Lower lobe of right lung (tissue), 2 donors: Measurements from ENCODE around the gene ECI2. TPM values are rescaled to one million over a fixed set of nuclear protein-coding genes. Genes with fewer than 3 reads are reported as not detected.

Source experiments
- ATAC-seq, 2 donors: fragments of 200-7000 bp; cut with Tn5 transposase; one replicate each; pipeline ENCODE4 v1.9.1; 2020 to 2022; ENCODE audit warnings: mild to moderate bottlenecking in 2 of 2, moderate library complexity in 2 of 2
- DNase-seq: peaks from one replicate; pipeline ENCODE4 v3.0.0-alpha.2; 2020
- H3K27ac ChIP-seq: fragments of 200-600 bp; one replicate; pipeline ENCODE4 v1.8.0; 2022
- H3K27me3 ChIP-seq: fragments of 200-600 bp; one replicate; pipeline ENCODE4 v1.8.0; 2022; ENCODE audit warnings: low read depth
- H3K36me3 ChIP-seq: fragments of 200-600 bp; one replicate; pipeline ENCODE4 v1.8.0; 2022; ENCODE audit warnings: mild to moderate bottlenecking
- H3K4me1 ChIP-seq: fragments of 200-600 bp; one replicate; pipeline ENCODE4 v1.8.0; 2022
- H3K4me3 ChIP-seq: fragments of 200-600 bp; one replicate; pipeline ENCODE4 v1.8.0; 2022; ENCODE audit warnings: mild to moderate bottlenecking
- H3K9me3 ChIP-seq: fragments of 200-600 bp; one replicate; pipeline ENCODE4 v1.8.0; 2022
- intact Hi-C: fragments of 100-400 bp; cut with DNase I; formaldehyde crosslinking; loops from one replicate; pipeline ENCODE4 v1.11.0; 2022
- total RNA-seq: library from RNA; stranded (reverse); fragmentation: NEBNext Ultra II Directional; extraction: Animal tissue kit (Norgen Biotek cat#: 25700); gene quantifications from one replicate; pipeline ENCODE4 v1.2.1, GENCODE V29; 2021
- TF ChIP-seq, protein P1 (sequence below): fragments of 200-600 bp; IDR thresholded peaks from one replicate; pipeline ENCODE4 v1.8.0; 2022; ENCODE audit warnings: antibody characterized with exemption, mild to moderate bottlenecking
- donor health status: DM: no; HTN: yes; CAD: no; lungs with severe emphysema.

ECI2 gene
- total RNA-seq, 1 donor from 2014 or later: 40.2 TPM

DNA sequence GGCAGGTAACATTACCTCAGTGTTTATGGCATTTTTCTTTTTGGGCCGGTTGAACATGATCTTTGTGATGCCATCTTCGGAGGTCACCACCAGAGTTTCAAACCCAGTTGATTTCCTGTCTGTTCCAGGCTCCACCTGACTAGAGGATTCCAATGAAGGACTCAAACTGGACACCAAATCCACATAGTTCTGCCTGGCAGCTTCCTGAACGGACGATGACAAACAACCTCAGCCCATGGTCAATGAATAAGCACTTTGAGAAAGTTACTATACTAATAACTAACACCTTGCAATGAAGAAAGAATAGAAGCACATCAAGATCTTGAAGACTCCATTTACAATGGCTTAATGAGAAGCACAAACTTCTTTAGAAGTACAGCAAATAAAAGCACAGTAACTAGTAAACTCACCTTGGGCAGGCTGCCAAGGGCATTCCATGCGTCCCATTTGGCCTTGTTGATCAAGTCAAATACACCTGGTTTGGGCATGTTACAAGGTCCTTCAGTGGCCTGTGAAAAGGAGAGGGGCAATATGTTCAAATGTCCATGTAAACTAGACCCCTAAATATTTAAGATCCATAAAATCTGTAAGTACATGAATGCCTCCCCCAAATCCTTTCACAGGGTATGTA lies 4.9 kb downstream of the ECI2 start:
- DNase-seq (peak; percentile 73), ATAC-seq (no peak)
- H3K9me3 ChIP-seq: no peaks in the 10 kb centered on the region
- peaks cover 8% of the 10 kb centered on the region for H3K4me1 ChIP-seq
- TF ChIP-seq, protein P1, sequence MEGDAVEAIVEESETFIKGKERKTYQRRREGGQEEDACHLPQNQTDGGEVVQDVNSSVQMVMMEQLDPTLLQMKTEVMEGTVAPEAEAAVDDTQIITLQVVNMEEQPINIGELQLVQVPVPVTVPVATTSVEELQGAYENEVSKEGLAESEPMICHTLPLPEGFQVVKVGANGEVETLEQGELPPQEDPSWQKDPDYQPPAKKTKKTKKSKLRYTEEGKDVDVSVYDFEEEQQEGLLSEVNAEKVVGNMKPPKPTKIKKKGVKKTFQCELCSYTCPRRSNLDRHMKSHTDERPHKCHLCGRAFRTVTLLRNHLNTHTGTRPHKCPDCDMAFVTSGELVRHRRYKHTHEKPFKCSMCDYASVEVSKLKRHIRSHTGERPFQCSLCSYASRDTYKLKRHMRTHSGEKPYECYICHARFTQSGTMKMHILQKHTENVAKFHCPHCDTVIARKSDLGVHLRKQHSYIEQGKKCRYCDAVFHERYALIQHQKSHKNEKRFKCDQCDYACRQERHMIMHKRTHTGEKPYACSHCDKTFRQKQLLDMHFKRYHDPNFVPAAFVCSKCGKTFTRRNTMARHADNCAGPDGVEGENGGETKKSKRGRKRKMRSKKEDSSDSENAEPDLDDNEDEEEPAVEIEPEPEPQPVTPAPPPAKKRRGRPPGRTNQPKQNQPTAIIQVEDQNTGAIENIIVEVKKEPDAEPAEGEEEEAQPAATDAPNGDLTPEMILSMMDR: no peak
- H3K27ac ChIP-seq: no peak overlapping the region
- peaks cover 53% of the 10 kb centered on the region for H3K36me3 ChIP-seq
- H3K4me3 ChIP-seq: no peak overlapping the region
- intact Hi-C loops: no loop called here
- no peaks in the 10 kb centered on the region for H3K27me3 ChIP-seq

DNA sequence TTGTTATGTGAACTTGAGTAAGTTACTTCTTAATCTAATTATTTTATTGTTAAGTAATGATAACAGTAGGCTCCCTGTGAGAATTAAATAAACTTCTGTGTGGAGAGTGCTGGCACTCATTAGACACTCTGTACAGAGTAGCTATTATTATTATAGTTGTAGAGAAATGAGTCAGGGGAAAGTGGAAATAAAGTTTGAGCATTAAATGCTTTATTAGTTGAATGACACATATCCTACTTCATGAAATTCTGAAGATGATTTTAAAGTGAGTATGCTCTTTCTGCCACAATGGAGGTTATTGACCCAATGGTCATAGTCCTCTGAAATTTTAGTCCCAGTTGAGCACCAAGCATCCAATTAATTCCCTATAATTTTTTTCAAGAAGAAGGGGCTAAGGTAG lies 5.9 kb downstream of the ECI2 start:
- intact Hi-C loops: no loop called here
- no peaks in the 10 kb centered on the region for H3K9me3 ChIP-seq
- no peak for DNase-seq
- peaks cover 8% of the 10 kb centered on the region for H3K4me1 ChIP-seq
- no peak overlapping the region for H3K4me3 ChIP-seq
- peaks cover 63% of the 10 kb centered on the region for H3K36me3 ChIP-seq
- ATAC-seq: no peak
- no peaks in the 10 kb centered on the region for H3K27me3 ChIP-seq
- TF ChIP-seq, protein P1: no peak
- no peak overlapping the region for H3K27ac ChIP-seq

DNA sequence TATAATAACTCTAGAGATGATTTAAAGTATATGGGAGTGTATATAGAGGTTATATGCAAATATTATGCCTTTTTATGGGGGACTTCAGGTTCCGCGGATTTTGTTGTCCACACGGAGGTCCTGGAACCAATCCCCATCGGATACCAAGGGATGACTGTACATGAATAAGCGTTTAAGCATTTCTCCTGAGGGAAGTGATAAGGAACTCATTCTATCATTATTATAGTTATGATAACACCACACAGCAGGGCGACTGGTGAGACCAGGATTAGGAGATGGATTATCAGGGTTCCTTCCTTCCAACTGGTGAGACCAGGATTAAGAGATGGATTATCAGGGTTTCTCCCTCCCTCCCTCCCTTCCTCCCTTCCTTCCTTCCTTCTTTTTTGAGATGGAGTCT lies 6.6 kb downstream of the ECI2 start:
- intact Hi-C loops: no loop called here
- H3K4me1 ChIP-seq: peaks cover under 1% of the 10 kb centered on the region
- H3K27me3 ChIP-seq: no peaks in the 10 kb centered on the region
- H3K27ac ChIP-seq: no peak overlapping the region
- TF ChIP-seq, protein P1: no peak
- ATAC-seq: no peak
- no peaks in the 10 kb centered on the region for H3K9me3 ChIP-seq
- no peak for DNase-seq
- H3K4me3 ChIP-seq: no peak overlapping the region
- H3K36me3 ChIP-seq: peaks cover 70% of the 10 kb centered on the region

DNA sequence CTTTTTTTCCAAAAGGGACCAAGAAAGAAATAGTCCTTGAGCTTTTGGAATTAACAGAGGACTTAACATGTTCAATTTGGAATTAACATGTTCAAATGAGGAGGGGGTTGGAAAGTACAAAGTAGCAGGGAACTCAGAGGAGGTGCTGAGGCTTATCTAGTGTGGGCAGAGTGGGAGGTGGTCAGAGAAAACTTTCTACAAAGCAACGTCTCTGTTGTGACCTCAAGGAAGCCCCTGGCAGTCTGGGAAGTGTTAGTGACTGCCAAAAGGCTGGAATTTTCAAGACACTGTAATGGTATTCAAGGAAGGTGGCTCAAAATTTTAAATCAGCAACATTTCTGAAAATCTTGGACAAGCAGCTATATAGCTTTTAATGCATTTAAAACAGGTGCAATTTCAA lies 7.3 kb downstream of the ECI2 start:
- no peaks in the 10 kb centered on the region for H3K4me1 ChIP-seq
- DNase-seq (no peak), ATAC-seq (no peak)
- TF ChIP-seq, protein P1: no peak
- no peak overlapping the region for H3K27ac ChIP-seq
- H3K27me3 ChIP-seq: no peaks in the 10 kb centered on the region
- intact Hi-C loops: no loop called here
- H3K9me3 ChIP-seq: no peaks in the 10 kb centered on the region
- H3K36me3 ChIP-seq: peaks cover 77% of the 10 kb centered on the region
- H3K4me3 ChIP-seq: no peak overlapping the region

DNA sequence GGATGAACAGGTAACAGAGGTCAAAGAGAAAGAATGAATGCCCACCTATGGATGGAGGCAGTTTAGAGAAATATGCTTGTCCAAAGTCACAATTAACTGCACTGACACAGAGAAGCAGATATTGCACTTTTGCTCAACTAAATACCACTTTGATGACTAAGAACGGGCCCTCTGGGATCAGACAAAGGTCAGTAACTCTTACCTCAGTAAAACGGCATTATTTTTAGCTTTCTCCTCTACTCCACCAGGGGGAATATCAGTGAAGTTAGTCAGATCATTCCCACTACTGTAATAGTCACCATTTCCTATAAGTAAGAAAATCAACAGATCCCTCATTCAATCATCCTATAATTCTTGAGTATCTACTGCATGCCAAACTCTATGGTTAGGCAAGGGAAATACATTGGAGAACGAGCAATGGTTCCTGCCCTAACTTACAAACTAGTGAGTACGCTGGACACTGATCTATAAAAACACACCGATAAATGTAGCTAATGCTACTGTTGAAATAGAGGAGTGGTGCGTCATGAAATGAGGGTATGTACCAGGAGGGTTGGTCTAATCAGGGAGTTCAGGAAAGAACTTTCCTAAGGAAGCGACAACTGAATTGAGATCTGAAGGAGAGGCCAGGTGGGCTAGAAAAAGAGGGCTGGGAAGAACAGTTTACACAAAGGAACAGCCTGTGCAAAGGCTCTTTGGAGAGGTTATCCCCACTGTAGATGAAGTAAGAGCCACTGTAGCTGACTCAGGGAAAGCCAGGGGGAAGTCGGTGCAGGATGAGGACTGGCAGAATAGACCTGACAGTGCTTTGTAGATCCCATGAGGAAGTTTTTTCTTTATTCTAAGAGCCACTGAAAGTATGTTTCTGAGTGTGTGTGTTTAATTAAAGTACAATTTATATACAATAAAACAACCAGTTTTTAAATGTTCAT lies 9.2 kb downstream of the ECI2 start:
- no peaks in the 10 kb centered on the region for H3K9me3 ChIP-seq
- no peak overlapping the region for H3K4me3 ChIP-seq
- peaks cover 95% of the 10 kb centered on the region for H3K36me3 ChIP-seq
- no peaks in the 10 kb centered on the region for H3K27me3 ChIP-seq
- no peak for ATAC-seq
- no peak for DNase-seq
- intact Hi-C loops: no loop called here
- TF ChIP-seq, protein P1: no peak
- H3K27ac ChIP-seq: no peak overlapping the region
- H3K4me1 ChIP-seq: no peaks in the 10 kb centered on the region
